ENCODE results near the gene APIP. TPM values are rescaled to one million over a fixed set of nuclear protein-coding genes. Genes with fewer than 3 reads are reported as not detected.

APIP gene
- total RNA-seq, 4 donors from 2014 or later = 20.7 to 40.4 (median 29.0) TPM

GRCh38 chr11:34926101-34926830, 10.1 kb upstream of the APIP start:
- no peak for DNase-seq
- H3K9me3 ChIP-seq = no peaks in the 10 kb centered on the region
- H3K4me1 ChIP-seq = no peaks in the 10 kb centered on the region
- no peaks in the 10 kb centered on the region for H3K27me3 ChIP-seq
- peak overlapping the region in 1 of 2 donors; percentile 57 for H3K27ac ChIP-seq
- no peaks in the 10 kb centered on the region for H3K36me3 ChIP-seq
- no peak overlapping the region for H3K4me3 ChIP-seq
- intact Hi-C loops (cut with DNase I; ENCODE audit: low total_unique reads) = loop anchor here (5.0 kb wide), 1 partner anchor 466 kb away; no protein-coding TSS in a partner anchor
- TF ChIP-seq, protein P1, sequence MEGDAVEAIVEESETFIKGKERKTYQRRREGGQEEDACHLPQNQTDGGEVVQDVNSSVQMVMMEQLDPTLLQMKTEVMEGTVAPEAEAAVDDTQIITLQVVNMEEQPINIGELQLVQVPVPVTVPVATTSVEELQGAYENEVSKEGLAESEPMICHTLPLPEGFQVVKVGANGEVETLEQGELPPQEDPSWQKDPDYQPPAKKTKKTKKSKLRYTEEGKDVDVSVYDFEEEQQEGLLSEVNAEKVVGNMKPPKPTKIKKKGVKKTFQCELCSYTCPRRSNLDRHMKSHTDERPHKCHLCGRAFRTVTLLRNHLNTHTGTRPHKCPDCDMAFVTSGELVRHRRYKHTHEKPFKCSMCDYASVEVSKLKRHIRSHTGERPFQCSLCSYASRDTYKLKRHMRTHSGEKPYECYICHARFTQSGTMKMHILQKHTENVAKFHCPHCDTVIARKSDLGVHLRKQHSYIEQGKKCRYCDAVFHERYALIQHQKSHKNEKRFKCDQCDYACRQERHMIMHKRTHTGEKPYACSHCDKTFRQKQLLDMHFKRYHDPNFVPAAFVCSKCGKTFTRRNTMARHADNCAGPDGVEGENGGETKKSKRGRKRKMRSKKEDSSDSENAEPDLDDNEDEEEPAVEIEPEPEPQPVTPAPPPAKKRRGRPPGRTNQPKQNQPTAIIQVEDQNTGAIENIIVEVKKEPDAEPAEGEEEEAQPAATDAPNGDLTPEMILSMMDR (IDR thresholded peaks at IDR 0.05) = peak; percentile 73 to 85 (median 78)
- TF ChIP-seq POLR2A (IDR thresholded peaks at IDR 0.05) = no peak

GRCh38 chr11:34924714-34925113, 8.5 kb upstream of the APIP start:
- Histone ChIP-seq H3K4me3 (no peak overlapping the region), H3K4me1 (no peaks in the 10 kb centered on the region), H3K27me3 (no peaks in the 10 kb centered on the region), H3K9me3 (no peaks in the 10 kb centered on the region), H3K27ac (peak overlapping the region; percentile 16 to 57), H3K36me3 (no peaks in the 10 kb centered on the region)
- intact Hi-C loops (cut with DNase I; ENCODE audit: low total_unique reads) = loop anchor here (5.0 kb wide), 1 partner anchor 468 kb away; no protein-coding TSS in a partner anchor
- no peak for TF ChIP-seq POLR2A (IDR thresholded peaks at IDR 0.05)
- TF ChIP-seq, protein P1 (IDR thresholded peaks at IDR 0.05) = no peak
- DNase-seq = no peak

- Histone ChIP-seq H3K27me3 (no peaks in the 10 kb centered on the region), H3K4me3 (no peak overlapping the region), H3K27ac (no peak overlapping the region), H3K9me3 (no peaks in the 10 kb centered on the region), H3K36me3 (no peaks in the 10 kb centered on the region), H3K4me1 (peaks cover 0 to 6% of the 10 kb centered on the region in 2 donors)
- intact Hi-C loops (cut with DNase I; ENCODE audit: low total_unique reads) = no loop called here
- TF ChIP-seq POLR2A (IDR thresholded peaks at IDR 0.05) = no peak
- TF ChIP-seq, protein P1 (IDR thresholded peaks at IDR 0.05) = no peak
- no peak for DNase-seq
Measured at GRCh38 chr11:34921156-34921555, 5.0 kb upstream of the APIP start.

DNA sequence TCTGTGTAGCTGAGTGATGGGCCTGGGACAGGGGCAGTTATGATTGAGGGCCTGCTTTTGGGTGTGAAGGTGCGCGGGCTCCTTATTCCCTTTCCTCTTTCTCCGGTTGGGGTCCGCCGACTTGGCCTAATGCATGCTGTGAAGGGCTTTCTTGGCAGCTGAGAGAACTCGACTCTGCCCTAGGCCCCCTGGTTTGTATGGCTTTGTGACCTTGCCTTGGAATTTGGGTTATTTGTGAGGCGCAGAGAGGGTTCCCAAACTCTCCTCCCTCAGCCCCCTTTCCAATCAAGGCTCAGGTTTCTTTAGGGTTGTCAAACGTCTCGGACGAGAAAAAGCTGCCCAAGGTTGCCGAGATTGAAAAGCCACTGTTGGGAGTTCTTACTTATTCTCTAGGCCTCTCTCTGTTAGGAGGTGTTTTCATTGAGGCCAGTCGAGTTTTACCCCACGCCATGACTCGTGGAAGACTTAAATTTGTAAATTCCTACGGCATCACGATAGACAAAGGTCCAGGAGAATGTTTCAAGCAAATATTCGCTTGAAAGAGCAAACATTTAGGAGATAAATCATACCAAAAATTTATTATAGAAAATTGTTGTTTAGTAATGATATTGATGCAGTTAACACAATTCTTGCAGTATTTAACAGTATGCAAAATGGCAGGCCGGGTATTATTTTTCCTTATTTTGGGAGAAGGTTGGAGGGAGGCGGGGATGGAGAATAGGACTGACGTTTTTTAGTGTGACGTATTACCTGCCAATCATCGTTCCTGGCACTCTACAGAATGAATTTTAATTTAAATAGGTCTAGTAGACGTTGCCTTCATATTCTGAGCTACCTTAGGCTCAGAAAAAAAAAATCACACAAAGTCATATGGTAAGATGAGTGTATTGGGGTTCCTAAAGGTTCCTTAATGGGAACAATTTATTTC, 928 bp upstream of the APIP start:
- intact Hi-C loops (cut with DNase I; ENCODE audit: low total_unique reads) = no loop called here
- H3K4me1 ChIP-seq = peaks cover 0 to 6% of the 10 kb centered on the region in 2 donors
- no peak for DNase-seq

More for the DNA sequence above, 928 bp upstream of the APIP start:
- no peaks in the 10 kb centered on the region for H3K36me3 ChIP-seq
- H3K4me3 ChIP-seq = peak overlapping the region; percentile 78 to 86
- no peaks in the 10 kb centered on the region for H3K27me3 ChIP-seq
- peak overlapping the region; percentile 94 to 97 for H3K27ac ChIP-seq
- no peaks in the 10 kb centered on the region for H3K9me3 ChIP-seq
- no peak for TF ChIP-seq POLR2A (IDR thresholded peaks at IDR 0.05)
- TF ChIP-seq, protein P1 (IDR thresholded peaks at IDR 0.05) = no peak
